ACHN (cell line): ENCODE data around the gene HEMGN.
A peak's percentile ranks its signal among the peaks of the same experiment; 100 is the strongest.
"Not testable (repeated sequence)": the region's sequence is repeated elsewhere in the genome, so short reads cannot be mapped to it uniquely, and the experiment has no call there.

ENCODE experiments used
- DNase-seq: peaks from one replicate; pipeline ENCODE4 v3.0.0-alpha.2; 2015
- in situ Hi-C: cut with HindIII; loops from 2 replicates; pipeline ENCODE4 v1.10.0; 2017; ENCODE audit warnings: low sequenced_read_pairs, low pct_ligation_motif_present, low pct_unique_long_range_greater_than_20kb

HEMGN gene

GRCh38 chr9:97970165-97970564 lies 32.2 kb upstream of the HEMGN start:
- DNase-seq, result no peak
- in situ Hi-C loops, result no loop called here

- no peak for DNase-seq
Measured at GRCh38 chr9:97969014-97969413, 31.0 kb upstream of the HEMGN start.

GRCh38 chr9:97966493-97966892 lies 28.5 kb upstream of the HEMGN start:
- no peak for DNase-seq
- in situ Hi-C loops, result no loop called here

More at GRCh38 chr9:97969014-97969413, 31.0 kb upstream of the HEMGN start:
- in situ Hi-C loops, result no loop called here

GRCh38 chr9:97964901-97965300 lies 26.9 kb upstream of the HEMGN start:
- in situ Hi-C loops, result no loop called here
- DNase-seq, result no peak

- in situ Hi-C loops, result no loop called here
- no peak for DNase-seq
Measured at GRCh38 chr9:97963232-97963631, 25.3 kb upstream of the HEMGN start.

GRCh38 chr9:97962575-97962974 lies 24.6 kb upstream of the HEMGN start:
- no peak for DNase-seq
- in situ Hi-C loops, result no loop called here

- no peak for DNase-seq
- in situ Hi-C loops, result no loop called here
Measured at GRCh38 chr9:97962136-97962535, 24.2 kb upstream of the HEMGN start.

- in situ Hi-C loops, result no loop called here
- DNase-seq, result no peak
Measured at GRCh38 chr9:97961361-97961760, 23.4 kb upstream of the HEMGN start.

GRCh38 chr9:97960678-97961328 lies 22.8 kb upstream of the HEMGN start:
- DNase-seq, in situ Hi-C loops: not testable (repeated sequence)

GRCh38 chr9:97959585-97959984 lies 21.6 kb upstream of the HEMGN start:
- no peak for DNase-seq
- in situ Hi-C loops, result no loop called here

GRCh38 chr9:97958812-97959511 lies 21.0 kb upstream of the HEMGN start:
- in situ Hi-C loops, result no loop called here
- DNase-seq, result no peak

- in situ Hi-C loops, result no loop called here
- no peak for DNase-seq
Measured at GRCh38 chr9:97956331-97956730, 18.4 kb upstream of the HEMGN start.

- DNase-seq, result peak; percentile 52
- in situ Hi-C loops, result no loop called here
Measured at GRCh38 chr9:97954550-97954989, 16.6 kb upstream of the HEMGN start.

GRCh38 chr9:97950873-97951272 lies 12.9 kb upstream of the HEMGN start:
- in situ Hi-C loops, DNase-seq: not testable (repeated sequence)

GRCh38 chr9:97947094-97947493 lies 9.1 kb upstream of the HEMGN start:
- in situ Hi-C loops, DNase-seq: not testable (repeated sequence)

GRCh38 chr9:97945470-97945869 lies 7.5 kb upstream of the HEMGN start:
- DNase-seq, in situ Hi-C loops: not testable (repeated sequence)

- DNase-seq, result no peak
- in situ Hi-C loops, result no loop called here
Measured at GRCh38 chr9:97944612-97945011, 6.6 kb upstream of the HEMGN start.

- in situ Hi-C loops, result no loop called here
Measured at GRCh38 chr9:97943308-97943855, 5.4 kb upstream of the HEMGN start.

GRCh38 chr9:97941323-97941722 lies 3.4 kb upstream of the HEMGN start:
- in situ Hi-C loops, result no loop called here

More at GRCh38 chr9:97943308-97943855, 5.4 kb upstream of the HEMGN start:
- no peak for DNase-seq

GRCh38 chr9:97940741-97941140 lies 2.8 kb upstream of the HEMGN start:
- in situ Hi-C loops, result no loop called here
- no peak for DNase-seq

More at GRCh38 chr9:97941323-97941722, 3.4 kb upstream of the HEMGN start:
- no peak for DNase-seq
